Caco-2 (cell line): Measurements from ENCODE around the gene LMAN2L. TPM values are rescaled to one million over a fixed set of nuclear protein-coding genes. Genes with fewer than 3 reads are reported as not detected.

Experiments used
- BruUV-seq: library from RNA; stranded (reverse); fragments of 400-500 nt; replicated peaks from 2 replicates; lab custom pipeline; 2021; lab: Mats Ljungman, UMichigan
- CTCF ChIA-PET: fragments of 300-600 bp; sonication (Branson Sonifier 250); formaldehyde crosslinking; loops from one replicate; lab custom pipeline; 2022; ENCODE audit warnings: antibody characterized with exemption; lab: Charles Lee
- POLR2A ChIA-PET: fragments of 300-600 bp; sonication (Branson Sonifier 250); formaldehyde crosslinking; loops from one replicate; lab custom pipeline; 2022; ENCODE audit warnings: antibody characterized with exemption; lab: Charles Lee
- DNase-seq, 2 experiments: peaks; one replicate each; pipeline versions ENCODE4 v3.0.0 to v3.0.0-alpha.2; 2020 to 2022
- H3K27me3 ChIP-seq: replicated peaks from 2 replicates; pipeline ENCODE4 v1.6.0; 2011; ENCODE audit warnings: low read length; ENCODE audit not compliant: control insufficient read depth, insufficient read depth
- H3K36me3 ChIP-seq: 2 replicates; pipeline ENCODE4 v1.5.1; 2011; ENCODE audit warnings: low read length; ENCODE audit not compliant: control insufficient read depth, insufficient read depth
- H3K4me1 ChIP-seq: fragments of 250-450 bp; sonication (Bioruptor Pico); 2 replicates; pipeline ENCODE4 v1.5.1; 2020; ENCODE audit warnings: mild to moderate bottlenecking
- H3K4me3 ChIP-seq: 2 replicates; pipeline ENCODE4 v1.5.1; 2011; ENCODE audit warnings: low read depth, mild to moderate bottlenecking, control low read depth, low read length
- H3K9me3 ChIP-seq: fragments of 250-450 bp; sonication (Bioruptor Pico); 2 replicates; pipeline ENCODE4 v1.5.1; 2020; ENCODE audit warnings: mild to moderate bottlenecking, moderate library complexity
- H3K27ac Mint-ChIP-seq: one replicate; pipeline ENCODE4 v1.8.0; 2022; ENCODE audit warnings: mixed read lengths; ENCODE audit not compliant: unreplicated experiment
- H3K27me3 Mint-ChIP-seq: one replicate; pipeline ENCODE4 v1.8.0; 2022; ENCODE audit warnings: mixed read lengths; ENCODE audit not compliant: insufficient read depth, unreplicated experiment
- H3K36me3 Mint-ChIP-seq: one replicate; pipeline ENCODE4 v1.8.0; 2022; ENCODE audit warnings: mild to moderate bottlenecking, mixed read lengths; ENCODE audit not compliant: insufficient read depth, unreplicated experiment
- H3K4me1 Mint-ChIP-seq: one replicate; pipeline ENCODE4 v1.8.0; 2022; ENCODE audit warnings: low read depth, mixed read lengths; ENCODE audit not compliant: unreplicated experiment
- H3K4me3 Mint-ChIP-seq: one replicate; pipeline ENCODE4 v1.8.0; 2022; ENCODE audit warnings: mild to moderate bottlenecking, moderate library complexity, mixed read lengths; ENCODE audit not compliant: unreplicated experiment
- H3K9me3 Mint-ChIP-seq: one replicate; pipeline ENCODE4 v1.8.0; 2022; ENCODE audit warnings: mixed read lengths; ENCODE audit not compliant: unreplicated experiment
- CTCF ChIP-seq, 2 experiments: fragments of 200-600 bp in 1 of 2; IDR thresholded peaks; 1 replicate in 1 of 2; 2 replicates in 1 of 2; pipeline versions ENCODE4 v1.5.1 to v1.8.0; 2011 to 2022; ENCODE audit warnings: antibody characterized with exemption in 1 of 2, control low read depth in 1 of 2, inconsistent platforms in 1 of 2, low read depth in 1 of 2, low read length in 1 of 2, mild to moderate bottlenecking in 1 of 2, moderate library complexity in 1 of 2; ENCODE audit not compliant: insufficient read depth in 1 of 2, severe bottlenecking in 1 of 2, unreplicated experiment in 1 of 2
- intact Hi-C: fragments of 100-400 bp; cut with micrococcal nuclease; formaldehyde crosslinking; loops from one replicate; pipeline ENCODE4 v1.10.0; 2022; ENCODE audit not compliant: unreplicated experiment
- total RNA-seq: library from RNA; stranded (reverse); gene quantifications from 2 replicates; pipeline ENCODE4 v1.2.3, GENCODE V29; 2022

LMAN2L gene
- total RNA-seq, 1 experiment from 2014 or later, result 27.4 TPM

- BruUV-seq, result no TSS peak
- Histone ChIP-seq H3K36me3 (no peaks in the 10 kb centered on the region), H3K4me3 (no peak overlapping the region), H3K4me1 (peaks cover 30% of the 10 kb centered on the region), H3K27me3 (no peaks in the 10 kb centered on the region), H3K9me3 (no peaks in the 10 kb centered on the region)
- DNase-seq, result peak; percentile 86
- H3K27ac Mint-ChIP-seq, result peak overlapping the region; percentile 68
- ChIA-PET CTCF (interaction anchor here (0.5 to 1.0 kb wide), 2 partner anchors 10 to 96 kb away, joined by 5 to 6 read pairs; no protein-coding TSS in a partner anchor), POLR2A (interaction anchor here (0.5 kb wide), 1 partner anchor 12 kb away, joined by 5 read pairs; no protein-coding TSS in a partner anchor)
- intact Hi-C loops, result loop anchor here (1.0 kb wide), 1 partner anchor 9 kb away; no protein-coding TSS in a partner anchor
- no peaks in the 10 kb centered on the region for H3K9me3 Mint-ChIP-seq
- H3K4me3 Mint-ChIP-seq, result no peak overlapping the region
- peaks cover 41% of the 10 kb centered on the region for H3K4me1 Mint-ChIP-seq
- TF ChIP-seq CTCF (IDR thresholded peaks at IDR 0.05; ENCODE audit: insufficient read depth in 1 of 2, low read depth in 1 of 2, low read length in 1 of 2, severe bottlenecking in 1 of 2, unreplicated experiment in 1 of 2), result peak; percentile 11 to 36
- H3K36me3 Mint-ChIP-seq, result peaks cover 9% of the 10 kb centered on the region
- no peaks in the 10 kb centered on the region for H3K27me3 Mint-ChIP-seq
These were observed 32.1 kb upstream of the LMAN2L start for GRCh38 chr2:96771796-96772618.

GRCh38 chr2:96770442-96771202, 30.8 kb upstream of the LMAN2L start:
- H3K4me1 ChIP-seq, result peaks cover 39% of the 10 kb centered on the region

More at GRCh38 chr2:96770442-96771202, 30.8 kb upstream of the LMAN2L start:
- H3K9me3 Mint-ChIP-seq, result no peaks in the 10 kb centered on the region
- ChIA-PET POLR2A (no interaction called here), CTCF (no interaction called here)
- no peak overlapping the region for H3K4me3 Mint-ChIP-seq
- peaks cover 50% of the 10 kb centered on the region for H3K4me1 Mint-ChIP-seq
- Histone ChIP-seq H3K27me3 (no peaks in the 10 kb centered on the region), H3K4me3 (no peak overlapping the region), H3K36me3 (no peaks in the 10 kb centered on the region), H3K9me3 (no peaks in the 10 kb centered on the region)
- peak overlapping the region; percentile 47 for H3K27ac Mint-ChIP-seq
- intact Hi-C loops, result no loop called here
- peaks cover 18% of the 10 kb centered on the region for H3K36me3 Mint-ChIP-seq
- no peak for DNase-seq
- no peak for TF ChIP-seq CTCF (IDR thresholded peaks at IDR 0.05; ENCODE audit: insufficient read depth in 1 of 2, low read depth in 1 of 2, low read length in 1 of 2, severe bottlenecking in 1 of 2, unreplicated experiment in 1 of 2)
- BruUV-seq, result no TSS peak
- H3K27me3 Mint-ChIP-seq, result no peaks in the 10 kb centered on the region
